NT2/D1 (cell line): ENCODE measurements around the gene CDK11B.

Experiments
- SUZ12 ChIP-seq: IDR thresholded peaks from 2 replicates; pipeline ENCODE4 v1.6.1; 2011; ENCODE audit not compliant: insufficient read length, insufficient read depth; ENCODE audit errors: extremely low read depth
- YY1 ChIP-seq: IDR thresholded peaks from 2 replicates; pipeline ENCODE4 v1.6.1; 2011; ENCODE audit not compliant: insufficient read length, insufficient read depth

DNA sequence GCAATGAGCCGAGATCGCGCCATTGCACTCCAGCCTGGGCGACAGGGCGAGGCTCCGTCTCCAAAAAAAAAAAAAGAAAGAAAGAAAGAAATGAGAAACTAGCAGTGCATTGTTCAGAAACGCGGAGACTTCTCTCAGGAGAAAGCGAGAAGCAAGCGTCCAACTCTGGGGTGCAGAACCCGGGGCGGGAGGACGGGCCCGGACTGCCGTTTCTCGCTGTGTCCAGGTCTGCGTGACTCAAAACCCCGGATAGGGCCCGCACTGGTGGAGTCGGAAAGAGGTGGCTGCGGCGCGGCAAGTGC is 43.9 kb downstream of the CDK11B start:
- TF ChIP-seq YY1, result no peak
- no peak for TF ChIP-seq SUZ12
